Endothelial cell of umbilical vein (primary cell): Measurements from ENCODE around the gene MYT1. TPM values are rescaled to one million over a fixed set of nuclear protein-coding genes. Genes with fewer than 3 reads are reported as not detected.

Experiments
- BruUV-seq: library from RNA; stranded (reverse); fragments of 400-500 nt; replicated peaks from 2 replicates; lab custom pipeline; 2021; lab: Mats Ljungman, UMichigan
- CTCF ChIA-PET: fragments of 300-600, 350-600 bp; sonication (Branson Sonifier 250); formaldehyde crosslinking; loops from one replicate; lab custom pipeline; 2021; ENCODE audit warnings: antibody characterized with exemption, inconsistent platforms; lab: Charles Lee
- POLR2A ChIA-PET: fragments of 300-600, 350-600 bp; sonication (Branson Sonifier 250); formaldehyde crosslinking; loops from one replicate; lab custom pipeline; 2021; ENCODE audit warnings: antibody characterized with exemption, inconsistent platforms; lab: Charles Lee
- DNase-seq: peaks from one replicate; pipeline ENCODE4 v3.0.0-alpha.2; 2011; ENCODE audit warnings: low read depth, low spot score
- FAIRE-seq: peaks from 2 replicates; lab custom pipeline; 2011; peaks lifted over from hg19 to GRCh38; lab: Jason Lieb, UNC
- H2AFZ ChIP-seq: 2 replicates; pipeline ENCODE4 v1.6.0; 2012; ENCODE audit warnings: low read depth, low read length, control low read depth, inconsistent platforms
- H3K27ac ChIP-seq: 2 replicates; pipeline ENCODE4 v1.5.1; 2011; ENCODE audit warnings: low read depth, mild to moderate bottlenecking, control low read depth, low read length, moderate library complexity; ENCODE audit not compliant: insufficient read depth
- H3K27me3 ChIP-seq, 2 experiments: 2 replicates each; pipeline versions ENCODE4 v1.6.0 to v1.6.1; 2011; ENCODE audit warnings: low read length in 2 of 2, mixed read lengths in 1 of 2; ENCODE audit not compliant: control insufficient read depth in 2 of 2, insufficient read depth in 2 of 2
- H3K36me3 ChIP-seq, 2 experiments: 2 replicates in 1 of 2; 3 replicates in 1 of 2; pipeline ENCODE4 v1.5.1; 2011; ENCODE audit warnings: low read length in 2 of 2, mild to moderate bottlenecking in 1 of 2, moderate library complexity in 1 of 2; ENCODE audit not compliant: control insufficient read depth in 2 of 2, insufficient read depth in 2 of 2; ENCODE audit errors: extremely low read depth in 1 of 2
- H3K4me1 ChIP-seq: 3 replicates; pipeline ENCODE4 v1.5.1; 2011; ENCODE audit warnings: mild to moderate bottlenecking, low read length; ENCODE audit not compliant: control insufficient read depth, insufficient read depth; ENCODE audit errors: extremely low read depth
- H3K4me2 ChIP-seq: 2 replicates; pipeline ENCODE4 v1.6.1; 2011; ENCODE audit warnings: low read length, control low read depth, mixed read lengths; ENCODE audit not compliant: insufficient read depth
- H3K4me3 ChIP-seq, 3 experiments: fragments of 200-600 bp in 1 of 3; sonication (generic), shearing (Covaris generic) in 1 of 3; replicated peaks in 1 of 3; 2 replicates each; pipeline ENCODE4 v1.5.1; 2011 to 2016; ENCODE audit warnings: control low read depth in 3 of 3, low read length in 3 of 3, mild to moderate bottlenecking in 2 of 3, inconsistent platforms in 1 of 3, low read depth in 1 of 3, moderate library complexity in 1 of 3; ENCODE audit not compliant: insufficient read depth in 1 of 3
- H3K79me2 ChIP-seq: 2 replicates; pipeline ENCODE4 v1.6.0; 2012; ENCODE audit warnings: low read length, inconsistent platforms; ENCODE audit not compliant: control insufficient read depth, insufficient read depth
- H3K9ac ChIP-seq: replicated peaks from 2 replicates; pipeline ENCODE3; 2011; ENCODE audit warnings: low read length, control low read depth; ENCODE audit not compliant: insufficient read depth; ENCODE audit errors: extremely low read depth
- H3K9me1 ChIP-seq: replicated peaks from 3 replicates; pipeline ENCODE4 v1.6.0; 2011; ENCODE audit warnings: mild to moderate bottlenecking, low read length; ENCODE audit not compliant: control insufficient read depth, insufficient read depth; ENCODE audit errors: extremely low read depth
- H3K9me3 ChIP-seq: replicated peaks from 2 replicates; pipeline ENCODE4 v1.5.1; 2012; ENCODE audit warnings: low read length, inconsistent platforms; ENCODE audit not compliant: control insufficient read depth, insufficient read depth
- H4K20me1 ChIP-seq: replicated peaks from 2 replicates; pipeline ENCODE3; 2011; ENCODE audit warnings: mild to moderate bottlenecking, low read length; ENCODE audit not compliant: control insufficient read depth, insufficient read depth; ENCODE audit errors: extremely low read depth
- CTCF ChIP-seq, 2 donors: IDR thresholded peaks; 1 replicate in 1 of 2; 2 replicates in 1 of 2; pipeline ENCODE4 v1.5.1; 2011; ENCODE audit warnings: low read length in 2 of 2, mild to moderate bottlenecking in 2 of 2, moderate library complexity in 2 of 2, control low read depth in 1 of 2, inconsistent platforms in 1 of 2, low read depth in 1 of 2; ENCODE audit not compliant: insufficient read depth in 1 of 2; ENCODE audit errors: extremely low read depth in 1 of 2
- EZH2 ChIP-seq: IDR thresholded peaks from 2 replicates; pipeline ENCODE4 v1.6.1; 2012; ENCODE audit warnings: borderline replicate concordance, low read depth, mild to moderate bottlenecking, moderate library complexity, low read length, inconsistent platforms; ENCODE audit not compliant: severe bottlenecking
- FOS ChIP-seq: IDR thresholded peaks from 2 replicates; pipeline ENCODE4 v1.6.1; 2011; ENCODE audit warnings: mild to moderate bottlenecking, low read length, moderate library complexity, borderline replicate concordance; ENCODE audit not compliant: insufficient read depth
- GATA2 ChIP-seq: IDR thresholded peaks from 2 replicates; pipeline ENCODE4 v1.7.0; 2011; ENCODE audit warnings: low read depth, mild to moderate bottlenecking, moderate library complexity, mixed read lengths, low read length; ENCODE audit not compliant: insufficient read length, insufficient read depth
- JUN ChIP-seq: IDR thresholded peaks from 2 replicates; pipeline ENCODE4 v1.6.1; 2011; ENCODE audit warnings: borderline replicate concordance, low read depth; ENCODE audit not compliant: insufficient read length, insufficient read depth
- MYC ChIP-seq: IDR thresholded peaks from one replicate; pipeline ENCODE4 v1.6.1; 2011; ENCODE audit warnings: mild to moderate bottlenecking, low read depth, low read length
- POLR2A ChIP-seq: IDR thresholded peaks from 2 replicates; pipeline ENCODE4 v1.6.1; 2012; ENCODE audit warnings: low read depth, mild to moderate bottlenecking, control low read depth, low read length
- POLR2AphosphoS5 ChIP-seq: IDR thresholded peaks from 2 replicates; pipeline ENCODE4 v1.6.1; 2012; ENCODE audit warnings: low read depth, mild to moderate bottlenecking, control low read depth, low read length, moderate library complexity; ENCODE audit not compliant: insufficient read depth
- dilution Hi-C: fragments of 300-500 bp; cut with MboI; formaldehyde crosslinking; loops from one replicate; pipeline ENCODE4 v1.15.0; 2019; ENCODE audit warnings: low sequenced_read_pairs; ENCODE audit not compliant: extremely low pct_ligation_motif_present
- intact Hi-C: fragments of 100-400 bp; cut with micrococcal nuclease; formaldehyde crosslinking; loops from one replicate; pipeline ENCODE4 v1.10.0; 2022
- polyA plus RNA-seq, 4 experiments: library from polyadenylated mRNA; depleted of rRNA in 3 of 4; stranded (reverse) in 3 of 4; unstranded in 1 of 4; fragments of >200 nt; gene quantifications; 2 replicates each; pipeline versions ENCODE4 v1.2.1 to v1.2.3, GENCODE V29; 2011 to 2012; ENCODE audit warnings: missing spikeins in 1 of 4
- total RNA-seq: library from RNA; stranded (reverse); gene quantifications from 2 replicates; pipeline ENCODE4 v1.2.3, GENCODE V29; 2021
- TF ChIP-seq, protein P1 (sequence below): IDR thresholded peaks from 2 replicates; pipeline ENCODE4 v1.6.1; 2011; ENCODE audit not compliant: insufficient read depth, insufficient read length

The MYT1 gene
- total and polyA plus RNA-seq, 2 donors (not counting 3 experiments of a cell fraction or from before 2014, with no cell fraction given): not detected

DNA sequence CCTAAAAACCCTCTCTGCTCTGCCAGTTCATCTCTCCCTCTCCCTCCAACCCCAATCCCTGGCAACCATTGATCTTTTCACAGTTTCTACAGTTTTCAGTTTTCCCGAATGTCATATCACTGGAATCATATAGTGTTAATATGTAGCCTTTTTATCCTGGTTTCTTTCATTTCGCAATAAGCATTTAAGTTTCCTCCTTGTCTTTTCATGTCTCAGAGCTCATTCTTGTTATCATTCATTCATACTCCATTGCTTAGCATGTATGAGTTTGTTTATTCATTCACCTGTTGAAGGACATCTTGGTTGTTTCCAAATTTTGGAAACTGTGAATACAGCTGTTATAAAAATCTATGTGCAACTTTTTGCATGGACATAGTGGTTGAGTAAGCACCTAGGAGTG lies 85.8 kb downstream of the MYT1 start:
- TF ChIP-seq, protein P1, sequence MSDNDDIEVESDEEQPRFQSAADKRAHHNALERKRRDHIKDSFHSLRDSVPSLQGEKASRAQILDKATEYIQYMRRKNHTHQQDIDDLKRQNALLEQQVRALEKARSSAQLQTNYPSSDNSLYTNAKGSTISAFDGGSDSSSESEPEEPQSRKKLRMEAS: no peak
- TF ChIP-seq MYC: no peak
- TF ChIP-seq JUN: no peak
- TF ChIP-seq POLR2A: no peak
- Histone ChIP-seq H3K4me1 (peaks cover 3% of the 10 kb centered on the region), H3K9me1 (no peaks in the 10 kb centered on the region), H3K79me2 (no peaks in the 10 kb centered on the region), H3K4me3 (no peak overlapping the region), H3K4me2 (no peak overlapping the region), H3K9ac (no peak overlapping the region), H3K27me3 (peaks cover 4 to 19% of the 10 kb centered on the region in 2 experiments), H3K27ac (no peak overlapping the region), H3K9me3 (no peaks in the 10 kb centered on the region), H4K20me1 (no peaks in the 10 kb centered on the region), H3K36me3 (no peaks in the 10 kb centered on the region), H2AFZ (no peak overlapping the region)
- ChIA-PET POLR2A (no interaction called here), CTCF (no interaction called here)
- no TSS peak for BruUV-seq
- dilution Hi-C loops: no loop called here
- FAIRE-seq (no peak), DNase-seq (no peak)
- intact Hi-C loops: no loop called here

DNA sequence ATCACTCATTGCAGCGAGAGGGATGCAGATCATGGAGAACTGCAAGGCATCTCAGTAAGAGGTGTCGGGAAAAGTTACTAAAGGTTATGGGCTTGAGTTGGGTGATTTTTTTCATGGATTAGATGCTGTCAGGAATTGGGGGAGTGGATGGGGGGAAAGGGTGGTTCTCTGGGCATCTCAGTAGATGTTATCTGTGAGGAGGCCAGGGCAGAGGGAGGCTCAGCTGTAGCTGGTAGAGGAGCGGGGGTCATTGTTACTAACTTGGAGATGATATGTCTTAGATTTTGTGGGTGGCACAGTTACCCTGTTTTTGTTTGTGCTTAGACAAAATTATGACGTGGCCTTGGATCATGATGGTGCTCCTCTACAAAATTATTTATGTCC lies 88.7 kb downstream of the MYT1 start:
- no peak overlapping the region for H3K4me2 ChIP-seq
- CTCF ChIA-PET: no interaction called here
- no peak for FAIRE-seq
- DNase-seq: no peak
- H3K79me2 ChIP-seq: peaks cover 14% of the 10 kb centered on the region
- TF ChIP-seq POLR2AphosphoS5 (no peak), MYC (no peak), JUN (no peak), CTCF (IDR thresholded peaks at IDR 0.05; ENCODE audit: extremely low read depth in 1 of 2, insufficient read depth in 1 of 2, low read depth in 1 of 2, low read length in 2 of 2) (no peak), FOS (no peak), POLR2A (no peak), EZH2 (no peak), GATA2 (no peak)
- TF ChIP-seq, protein P1: no peak
- no peaks in the 10 kb centered on the region for H3K36me3 ChIP-seq
- POLR2A ChIA-PET: no interaction called here
- no peak overlapping the region for H3K27ac ChIP-seq
- no peaks in the 10 kb centered on the region for H3K9me1 ChIP-seq
- intact Hi-C loops: no loop called here
- BruUV-seq: no TSS peak
- peaks cover 4 to 16% of the 10 kb centered on the region in 2 experiments for H3K27me3 ChIP-seq
- dilution Hi-C loops: no loop called here
- no peak overlapping the region for H2AFZ ChIP-seq
- peaks cover 14% of the 10 kb centered on the region for H3K4me1 ChIP-seq
- H3K9me3 ChIP-seq: no peaks in the 10 kb centered on the region
- no peak overlapping the region for H3K4me3 ChIP-seq
- H4K20me1 ChIP-seq: no peaks in the 10 kb centered on the region
- no peak overlapping the region for H3K9ac ChIP-seq
